ENCODE data around the gene ZBTB18.

ZBTB18 gene

GRCh38 chr1:244094880-244095528 lies 43.9 kb downstream of the ZBTB18 start:
- Histone ChIP-seq H3K27me3 (ENCODE audit: control insufficient read depth in 1 of 2, insufficient read depth in 2 of 2, low read length in 2 of 2) (peaks cover 0 to 3% of the 10 kb centered on the region in 2 donors), H3K9me3 (ENCODE audit: control insufficient read depth in 1 of 2, low read length in 2 of 2) (no peaks in the 10 kb centered on the region), H3K36me3 (ENCODE audit: control insufficient read depth in 1 of 2, insufficient read depth in 2 of 2, low read length in 2 of 2) (no peaks in the 10 kb centered on the region), H3K4me1 (ENCODE audit: control insufficient read depth in 1 of 2, insufficient read depth in 2 of 2, low read length in 2 of 2) (peaks cover 10 to 15% of the 10 kb centered on the region in 2 donors), H3K4me3 (ENCODE audit: low read depth in 1 of 2, low read length in 2 of 2) (no peak overlapping the region), H3K27ac (ENCODE audit: low read depth, low read length) (no peak overlapping the region), H3K9ac (ENCODE audit: low read depth in 1 of 2, low read length in 2 of 2) (no peak overlapping the region)

DNA sequence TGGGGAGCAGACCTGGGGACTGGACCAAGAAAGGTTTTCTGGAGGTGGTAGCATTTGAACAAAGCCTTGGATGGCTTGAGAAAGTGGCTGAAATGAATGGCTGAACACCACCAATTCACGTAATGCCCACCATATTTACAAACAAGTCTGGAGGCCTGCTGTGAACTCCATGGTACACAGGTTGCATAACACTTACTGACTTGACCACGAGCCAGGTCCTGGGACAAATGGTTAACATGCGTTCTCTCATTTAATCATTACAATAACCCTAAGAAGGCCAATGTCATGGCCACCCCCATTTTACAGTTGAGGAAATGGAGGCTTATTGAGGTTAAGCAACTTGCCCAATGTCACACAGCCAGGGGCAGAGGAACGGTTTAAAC lies 44.4 kb downstream of the ZBTB18 start:
- Histone ChIP-seq H3K4me3 (ENCODE audit: low read depth in 1 of 2, low read length in 2 of 2) (no peak overlapping the region), H3K9ac (ENCODE audit: low read depth in 1 of 2, low read length in 2 of 2) (no peak overlapping the region), H3K27me3 (ENCODE audit: control insufficient read depth in 1 of 2, insufficient read depth in 2 of 2, low read length in 2 of 2) (peaks cover 0 to 3% of the 10 kb centered on the region in 2 donors), H3K9me3 (ENCODE audit: control insufficient read depth in 1 of 2, low read length in 2 of 2) (no peaks in the 10 kb centered on the region), H3K36me3 (ENCODE audit: control insufficient read depth in 1 of 2, insufficient read depth in 2 of 2, low read length in 2 of 2) (no peaks in the 10 kb centered on the region), H3K4me1 (ENCODE audit: control insufficient read depth in 1 of 2, insufficient read depth in 2 of 2, low read length in 2 of 2) (peaks cover 9 to 12% of the 10 kb centered on the region in 2 donors), H3K27ac (ENCODE audit: low read depth, low read length) (no peak overlapping the region)

DNA sequence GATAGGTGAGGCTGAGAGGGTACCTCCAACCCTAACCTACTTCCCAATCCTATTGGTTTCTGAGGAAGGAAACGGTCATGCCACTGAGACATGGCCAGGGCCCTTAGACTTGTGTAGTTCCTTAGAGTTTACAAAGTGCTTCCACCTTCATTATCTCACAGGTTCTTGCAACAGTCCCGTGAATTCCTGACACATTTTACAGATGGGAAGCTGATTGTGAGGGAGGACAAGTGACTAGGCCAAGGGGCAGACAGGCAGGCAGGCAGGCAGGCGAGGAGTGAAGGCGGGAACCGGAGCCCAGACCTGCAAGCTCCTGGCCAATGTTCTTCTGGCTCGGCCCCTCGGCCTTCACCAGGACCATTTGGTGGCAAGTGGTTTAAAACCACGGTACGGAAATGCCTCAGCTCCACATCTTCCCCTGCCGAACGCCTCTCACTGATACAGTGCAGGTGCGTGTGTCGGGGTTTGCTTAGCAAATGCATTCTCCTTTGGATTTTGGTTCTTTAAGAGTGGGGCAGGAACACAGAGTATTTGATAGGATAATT lies 45.1 kb downstream of the ZBTB18 start:
- H3K27ac ChIP-seq (ENCODE audit: low read depth, low read length), result no peak overlapping the region
- peaks cover 8 to 9% of the 10 kb centered on the region in 2 donors for H3K4me1 ChIP-seq (ENCODE audit: control insufficient read depth in 1 of 2, insufficient read depth in 2 of 2, low read length in 2 of 2)
- no peak overlapping the region for H3K4me3 ChIP-seq (ENCODE audit: low read depth in 1 of 2, low read length in 2 of 2)

GRCh38 chr1:244096691-244097090 lies 45.6 kb downstream of the ZBTB18 start:
- peaks cover 8% of the 10 kb centered on the region in 2 donors for H3K4me1 ChIP-seq (ENCODE audit: control insufficient read depth in 1 of 2, insufficient read depth in 2 of 2, low read length in 2 of 2)
- no peaks in the 10 kb centered on the region for H3K36me3 ChIP-seq (ENCODE audit: control insufficient read depth in 1 of 2, insufficient read depth in 2 of 2, low read length in 2 of 2)
- no peak overlapping the region for H3K4me3 ChIP-seq (ENCODE audit: low read depth in 1 of 2, low read length in 2 of 2)
- no peak overlapping the region for H3K27ac ChIP-seq (ENCODE audit: low read depth, low read length)
- peaks cover 0 to 3% of the 10 kb centered on the region in 2 donors for H3K27me3 ChIP-seq (ENCODE audit: control insufficient read depth in 1 of 2, insufficient read depth in 2 of 2, low read length in 2 of 2)
- no peaks in the 10 kb centered on the region for H3K9me3 ChIP-seq (ENCODE audit: control insufficient read depth in 1 of 2, low read length in 2 of 2)
- H3K9ac ChIP-seq (ENCODE audit: low read depth in 1 of 2, low read length in 2 of 2), result no peak overlapping the region

More for the DNA sequence above, 45.1 kb downstream of the ZBTB18 start:
- no peaks in the 10 kb centered on the region for H3K9me3 ChIP-seq (ENCODE audit: control insufficient read depth in 1 of 2, low read length in 2 of 2)
- H3K36me3 ChIP-seq (ENCODE audit: control insufficient read depth in 1 of 2, insufficient read depth in 2 of 2, low read length in 2 of 2), result no peaks in the 10 kb centered on the region
- peaks cover 0 to 3% of the 10 kb centered on the region in 2 donors for H3K27me3 ChIP-seq (ENCODE audit: control insufficient read depth in 1 of 2, insufficient read depth in 2 of 2, low read length in 2 of 2)
- H3K9ac ChIP-seq (ENCODE audit: low read depth in 1 of 2, low read length in 2 of 2), result no peak overlapping the region

DNA sequence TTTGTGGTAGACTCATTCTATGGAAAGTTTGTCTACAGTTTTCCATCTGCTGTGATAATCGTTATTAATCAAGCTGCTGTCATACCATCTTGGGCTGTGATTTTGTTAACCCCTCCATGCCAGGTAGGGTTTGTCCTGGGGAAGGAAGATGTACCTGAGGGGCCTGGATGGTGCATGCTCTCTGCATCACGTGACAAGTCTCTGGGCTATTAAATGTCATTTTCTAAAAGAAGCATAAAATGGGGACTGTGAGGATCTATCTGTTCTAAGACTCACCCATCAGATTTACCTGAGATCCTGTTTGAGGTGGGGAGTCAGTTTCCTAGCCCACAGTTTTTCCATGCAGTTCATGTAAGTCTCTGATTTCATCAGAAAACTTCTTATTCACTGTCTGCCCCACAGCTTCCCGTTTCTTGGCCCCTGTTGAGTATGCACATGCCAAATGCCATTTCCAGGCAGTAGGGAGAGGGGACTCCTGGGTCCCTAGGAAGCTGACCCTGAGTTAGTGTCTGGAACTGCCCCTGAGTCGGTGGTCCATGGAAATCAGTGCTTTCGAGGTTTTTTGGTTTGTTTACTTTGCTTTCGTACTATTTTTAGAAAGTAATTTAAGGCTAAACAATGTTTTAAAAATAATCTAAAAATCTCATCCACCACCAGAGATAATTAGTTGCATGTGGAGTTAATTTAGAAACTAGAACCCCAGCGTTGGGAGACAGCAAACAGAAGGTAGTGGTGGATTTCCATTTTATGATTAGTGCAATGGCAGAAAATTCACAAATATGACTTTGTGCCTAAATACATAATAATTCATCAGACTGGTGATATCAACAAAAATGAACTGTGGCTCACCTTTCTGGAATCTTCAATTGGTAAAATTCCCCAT lies 46.7 kb downstream of the ZBTB18 start:
- Histone ChIP-seq H3K9me3 (ENCODE audit: control insufficient read depth in 1 of 2, low read length in 2 of 2) (no peaks in the 10 kb centered on the region), H3K27ac (ENCODE audit: low read depth, low read length) (no peak overlapping the region), H3K36me3 (ENCODE audit: control insufficient read depth in 1 of 2, insufficient read depth in 2 of 2, low read length in 2 of 2) (no peaks in the 10 kb centered on the region), H3K27me3 (ENCODE audit: control insufficient read depth in 1 of 2, insufficient read depth in 2 of 2, low read length in 2 of 2) (peaks cover 0 to 3% of the 10 kb centered on the region in 2 donors), H3K4me3 (ENCODE audit: low read depth in 1 of 2, low read length in 2 of 2) (no peak overlapping the region), H3K9ac (ENCODE audit: low read depth in 1 of 2, low read length in 2 of 2) (no peak overlapping the region), H3K4me1 (ENCODE audit: control insufficient read depth in 1 of 2, insufficient read depth in 2 of 2, low read length in 2 of 2) (peaks cover under 1 to 6% of the 10 kb centered on the region in 2 donors)

- Histone ChIP-seq H3K4me3 (ENCODE audit: low read depth in 1 of 2, low read length in 2 of 2) (no peak overlapping the region), H3K27ac (ENCODE audit: low read depth, low read length) (no peak overlapping the region), H3K9me3 (ENCODE audit: control insufficient read depth in 1 of 2, low read length in 2 of 2) (no peaks in the 10 kb centered on the region), H3K4me1 (ENCODE audit: control insufficient read depth in 1 of 2, insufficient read depth in 2 of 2, low read length in 2 of 2) (peaks cover 0 to 3% of the 10 kb centered on the region in 2 donors), H3K27me3 (ENCODE audit: control insufficient read depth in 1 of 2, insufficient read depth in 2 of 2, low read length in 2 of 2) (peaks cover 0 to 3% of the 10 kb centered on the region in 2 donors), H3K9ac (ENCODE audit: low read depth in 1 of 2, low read length in 2 of 2) (no peak overlapping the region), H3K36me3 (ENCODE audit: control insufficient read depth in 1 of 2, insufficient read depth in 2 of 2, low read length in 2 of 2) (no peaks in the 10 kb centered on the region)
Observed at GRCh38 chr1:244099258-244099930, 48.3 kb downstream of the ZBTB18 start.

GRCh38 chr1:244100276-244100675 lies 49.2 kb downstream of the ZBTB18 start:
- peaks cover 0 to 7% of the 10 kb centered on the region in 2 donors for H3K27me3 ChIP-seq (ENCODE audit: control insufficient read depth in 1 of 2, insufficient read depth in 2 of 2, low read length in 2 of 2)
- no peak overlapping the region for H3K4me3 ChIP-seq (ENCODE audit: low read depth in 1 of 2, low read length in 2 of 2)
- H3K4me1 ChIP-seq (ENCODE audit: control insufficient read depth in 1 of 2, insufficient read depth in 2 of 2, low read length in 2 of 2), result peaks cover 0 to 3% of the 10 kb centered on the region in 2 donors
- H3K9ac ChIP-seq (ENCODE audit: low read depth in 1 of 2, low read length in 2 of 2), result no peak overlapping the region
- no peaks in the 10 kb centered on the region for H3K36me3 ChIP-seq (ENCODE audit: control insufficient read depth in 1 of 2, insufficient read depth in 2 of 2, low read length in 2 of 2)
- H3K27ac ChIP-seq (ENCODE audit: low read depth, low read length), result no peak overlapping the region
- no peaks in the 10 kb centered on the region for H3K9me3 ChIP-seq (ENCODE audit: control insufficient read depth in 1 of 2, low read length in 2 of 2)

GRCh38 chr1:244100704-244101453 lies 49.8 kb downstream of the ZBTB18 start:
- H3K27me3 ChIP-seq (ENCODE audit: control insufficient read depth in 1 of 2, insufficient read depth in 2 of 2, low read length in 2 of 2), result peaks cover 0 to 7% of the 10 kb centered on the region in 2 donors
- no peak overlapping the region for H3K4me3 ChIP-seq (ENCODE audit: low read depth in 1 of 2, low read length in 2 of 2)
- H3K9me3 ChIP-seq (ENCODE audit: control insufficient read depth in 1 of 2, low read length in 2 of 2), result no peaks in the 10 kb centered on the region
- no peaks in the 10 kb centered on the region for H3K36me3 ChIP-seq (ENCODE audit: control insufficient read depth in 1 of 2, insufficient read depth in 2 of 2, low read length in 2 of 2)
- H3K9ac ChIP-seq (ENCODE audit: low read depth in 1 of 2, low read length in 2 of 2), result no peak overlapping the region
- no peak overlapping the region for H3K27ac ChIP-seq (ENCODE audit: low read depth, low read length)
- peaks cover 0 to 3% of the 10 kb centered on the region in 2 donors for H3K4me1 ChIP-seq (ENCODE audit: control insufficient read depth in 1 of 2, insufficient read depth in 2 of 2, low read length in 2 of 2)

- H3K4me1 ChIP-seq (ENCODE audit: control insufficient read depth in 1 of 2, insufficient read depth in 2 of 2, low read length in 2 of 2), result peaks cover 0 to 3% of the 10 kb centered on the region in 2 donors
- H3K4me3 ChIP-seq (ENCODE audit: low read depth in 1 of 2, low read length in 2 of 2), result no peak overlapping the region
- H3K27ac ChIP-seq (ENCODE audit: low read depth, low read length), result no peak overlapping the region
- H3K27me3 ChIP-seq (ENCODE audit: control insufficient read depth in 1 of 2, insufficient read depth in 2 of 2, low read length in 2 of 2), result peaks cover 0 to 7% of the 10 kb centered on the region in 2 donors
- H3K9ac ChIP-seq (ENCODE audit: low read depth in 1 of 2, low read length in 2 of 2), result no peak overlapping the region
- H3K9me3 ChIP-seq (ENCODE audit: control insufficient read depth in 1 of 2, low read length in 2 of 2), result no peaks in the 10 kb centered on the region
- no peaks in the 10 kb centered on the region for H3K36me3 ChIP-seq (ENCODE audit: control insufficient read depth in 1 of 2, insufficient read depth in 2 of 2, low read length in 2 of 2)
Observed at GRCh38 chr1:244102046-244102445, 51.0 kb downstream of the ZBTB18 start.

Measured in duodenal mucosa (tissue), 2 donors.